Tibial nerve (tissue), 4 donors: ENCODE results near the gene SLC22A12.

Experiments
- CTCF ChIP-seq, 5 experiments: fragments of 200-600 bp in 3 of 5; fragments of 450-650 bp in 2 of 5; sonication (generic) in 3 of 5; IDR thresholded peaks; one replicate each; pipeline ENCODE4 v1.5.1; 2016 to 2019; ENCODE audit warnings: antibody characterized with exemption in 5 of 5, mild to moderate bottlenecking in 3 of 5, moderate library complexity in 2 of 5
- EP300 ChIP-seq, 2 donors: sonication (generic); formaldehyde crosslinking; IDR thresholded peaks; one replicate each; pipeline ENCODE4 v1.6.1; 2017; ENCODE audit warnings: antibody characterized with exemption in 2 of 2, mild to moderate bottlenecking in 1 of 2
- POLR2A ChIP-seq, 2 donors: fragments of 450-650 bp; IDR thresholded peaks; one replicate each; pipeline ENCODE4 v1.6.1; 2017; ENCODE audit warnings: antibody characterized with exemption in 2 of 2, mild to moderate bottlenecking in 2 of 2, moderate library complexity in 2 of 2

DNA sequence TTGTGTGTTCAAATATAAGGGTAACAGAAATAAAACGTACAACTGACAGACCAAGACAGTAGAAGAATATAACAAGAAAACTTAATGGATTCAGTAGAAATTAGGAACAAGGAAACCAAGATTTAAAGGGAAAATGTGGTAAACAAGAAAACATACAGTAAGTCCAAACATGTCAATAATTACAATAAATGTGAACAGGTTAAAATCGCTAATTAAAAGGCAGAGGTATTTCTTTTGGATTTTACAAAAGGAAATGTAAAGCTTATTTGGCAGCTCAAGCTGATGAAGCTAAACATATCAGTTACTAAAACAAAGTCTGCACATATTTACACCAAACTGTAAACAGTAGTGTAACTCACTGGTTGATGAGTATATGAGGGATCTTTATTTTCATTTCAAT lies 2.3 kb upstream of the SLC22A12 start:
- TF ChIP-seq CTCF (IDR thresholded peaks at IDR 0.05), result no peak
- no peak for TF ChIP-seq EP300 (IDR thresholded peaks at IDR 0.05)
- no peak for TF ChIP-seq POLR2A (IDR thresholded peaks at IDR 0.05)
